GM23338 (cell line): Measurements from ENCODE around the gene PCDHGC4. TPM values are rescaled to one million over a fixed set of nuclear protein-coding genes. Genes with fewer than 3 reads are reported as not detected.

Experiments used
- ATAC-seq: fragments of 200-7000 bp; cut with Tn5 transposase; 3 replicates; pipeline ENCODE4 v1.9.1; 2020
- DNase-seq: peaks from one replicate; pipeline ENCODE4 v3.0.0-alpha.2; 2015; ENCODE audit warnings: low spot score
- H2AFZ ChIP-seq: fragments of 200-600 bp; sonication (generic); 2 replicates; pipeline ENCODE4 v1.8.0; 2016; ENCODE audit warnings: antibody characterized with exemption, mild to moderate bottlenecking, moderate library complexity
- H3F3A ChIP-seq: fragments of 200-600 bp; sonication (generic); replicated peaks from 2 replicates; pipeline ENCODE4 v1.8.0; 2017; ENCODE audit warnings: antibody characterized with exemption, mixed run types, low read depth
- H3K27ac ChIP-seq: fragments of 200-600 bp; sonication (generic); 2 replicates; pipeline ENCODE4 v1.6.1; 2016; ENCODE audit warnings: low read depth
- H3K27me3 ChIP-seq: fragments of 200-600 bp; sonication (generic); 2 replicates; pipeline ENCODE4 v1.8.0; 2016; ENCODE audit warnings: mild to moderate bottlenecking, mixed run types, moderate library complexity; ENCODE audit not compliant: insufficient read depth
- H3K36me3 ChIP-seq: fragments of 200-600 bp; sonication (generic); 2 replicates; pipeline ENCODE4 v1.8.0; 2016; ENCODE audit warnings: mild to moderate bottlenecking; ENCODE audit not compliant: insufficient read depth
- H3K4me1 ChIP-seq: fragments of 200-600 bp; sonication (generic); 2 replicates; pipeline ENCODE4 v1.8.0; 2016; ENCODE audit warnings: mild to moderate bottlenecking, moderate library complexity; ENCODE audit not compliant: insufficient read depth
- H3K4me2 ChIP-seq: fragments of 200-600 bp; sonication (generic); 2 replicates; pipeline ENCODE4 v1.7.1; 2017; ENCODE audit warnings: mixed run types
- H3K4me3 ChIP-seq: fragments of 200-600 bp; sonication (generic); 2 replicates; pipeline ENCODE4 v1.6.1; 2016; ENCODE audit warnings: mixed run types
- H3K79me2 ChIP-seq: fragments of 200-600 bp; sonication (generic); replicated peaks from 2 replicates; pipeline ENCODE4 v1.8.0; 2017; ENCODE audit warnings: mild to moderate bottlenecking; ENCODE audit not compliant: insufficient read depth
- H3K9me2 ChIP-seq: fragments of 200-600 bp; sonication (generic); 2 replicates; pipeline ENCODE4 v1.8.0; 2017; ENCODE audit not compliant: insufficient read depth
- H4K20me1 ChIP-seq: fragments of 200-600 bp; sonication (generic); replicated peaks from 2 replicates; pipeline ENCODE4 v1.8.0; 2017; ENCODE audit warnings: mild to moderate bottlenecking; ENCODE audit not compliant: insufficient read depth
- H3K27ac Mint-ChIP-seq: 2 replicates; pipeline ENCODE4 v1.8.0; 2020; ENCODE audit warnings: inconsistent platforms, mild to moderate bottlenecking, moderate library complexity, mixed read lengths
- H3K27me3 Mint-ChIP-seq: 3 replicates; pipeline ENCODE4 v1.8.0; 2022; ENCODE audit warnings: low read depth, mild to moderate bottlenecking, moderate library complexity, mixed read lengths, inconsistent platforms; ENCODE audit not compliant: insufficient read depth, poor library complexity
- H3K36me3 Mint-ChIP-seq: 3 replicates; pipeline ENCODE4 v1.8.0; 2021; ENCODE audit warnings: low read depth, mild to moderate bottlenecking, inconsistent platforms, moderate library complexity, mixed read lengths
- H3K4me1 Mint-ChIP-seq: 3 replicates; pipeline ENCODE4 v1.8.0; 2020; ENCODE audit warnings: mild to moderate bottlenecking, inconsistent platforms, mixed read lengths
- H3K4me3 Mint-ChIP-seq: 3 replicates; pipeline ENCODE4 v1.8.0; 2021; ENCODE audit warnings: moderate library complexity, mild to moderate bottlenecking, inconsistent platforms, mixed read lengths
- H3K9me3 Mint-ChIP-seq: 3 replicates; pipeline ENCODE4 v1.8.0; 2020; ENCODE audit warnings: moderate library complexity, mild to moderate bottlenecking, inconsistent platforms, mixed read lengths
- CREB1 ChIP-seq: fragments of 250-450 bp; sonication (Bioruptor Pico); IDR thresholded peaks from 2 replicates; pipeline ENCODE4 v1.5.0; 2020; ENCODE audit warnings: low read depth, mild to moderate bottlenecking, moderate library complexity
- EZH2 ChIP-seq: fragments of 200-600 bp; sonication (generic); IDR thresholded peaks from one replicate; pipeline ENCODE4 v1.8.0; 2017; ENCODE audit warnings: antibody characterized with exemption, mild to moderate bottlenecking, low read depth; ENCODE audit not compliant: unreplicated experiment
- EZH2phosphoT487 ChIP-seq: fragments of 200-600 bp; sonication (generic); IDR thresholded peaks from one replicate; pipeline ENCODE4 v1.8.1; 2018; ENCODE audit warnings: antibody characterized with exemption; ENCODE audit not compliant: unreplicated experiment
- JUNB ChIP-seq: IDR thresholded peaks from one replicate; pipeline ENCODE4 v1.6.1; 2016; ENCODE audit warnings: antibody characterized with exemption; ENCODE audit not compliant: unreplicated experiment
- NANOG ChIP-seq: IDR thresholded peaks from 2 replicates; pipeline ENCODE4 v1.6.1; 2016; ENCODE audit warnings: antibody characterized with exemption, borderline replicate concordance
- POLR2AphosphoS5 ChIP-seq: IDR thresholded peaks from 2 replicates; pipeline ENCODE4 v1.6.1; 2016; ENCODE audit warnings: antibody characterized with exemption, low read depth
- REST ChIP-seq: IDR thresholded peaks from one replicate; pipeline ENCODE4 v1.6.1; 2018; ENCODE audit warnings: antibody characterized with exemption; ENCODE audit not compliant: unreplicated experiment
- STAT1 ChIP-seq: IDR thresholded peaks from one replicate; pipeline ENCODE4 v1.6.1; 2016; ENCODE audit warnings: antibody characterized with exemption; ENCODE audit not compliant: unreplicated experiment
- ZNF114 ChIP-seq: fragments of 250-450 bp; sonication (Bioruptor Pico); IDR thresholded peaks from 2 replicates; pipeline ENCODE4 v1.5.0; 2020; ENCODE audit warnings: mild to moderate bottlenecking, moderate library complexity
- ZNF331 ChIP-seq: fragments of 250-450 bp; sonication (Bioruptor Pico); IDR thresholded peaks from 2 replicates; pipeline ENCODE4 v1.5.0; 2020; ENCODE audit warnings: low read depth, mild to moderate bottlenecking, moderate library complexity
- ZNF462 ChIP-seq: fragments of 250-450 bp; sonication (Bioruptor Pico); IDR thresholded peaks from 2 replicates; pipeline ENCODE4 v1.5.0; 2020; ENCODE audit warnings: mild to moderate bottlenecking, moderate library complexity
- polyA plus RNA-seq: library from polyadenylated mRNA; unstranded; fragments of >200 nt; fragmentation: Nextera tagmentation; extraction: Ambion mirVana; gene quantifications from 2 replicates; pipeline ENCODE4 v1.2.1, GENCODE V29; 2016
- total RNA-seq: library from RNA; depleted of rRNA; stranded (reverse); fragments of >200 nt; shearing (Covaris generic); gene quantifications from 2 replicates; pipeline ENCODE4 v1.2.3, GENCODE V29; 2014
- TF ChIP-seq, protein P1 (sequence below): IDR thresholded peaks from 2 replicates; pipeline ENCODE4 v1.6.1; 2016; ENCODE audit warnings: antibody characterized with exemption
- TF ChIP-seq, protein P2 (sequence below), 2 experiments: fragments of 200-600 bp in 1 of 2; sonication (generic) in 1 of 2; conservative IDR thresholded peaks; 2 replicates each; pipeline versions ENCODE4 v1.5.1 to v1.6.1; 2016 to 2017; ENCODE audit warnings: antibody characterized with exemption in 2 of 2, low read depth in 2 of 2, mild to moderate bottlenecking in 2 of 2, moderate library complexity in 1 of 2

The PCDHGC4 gene
- total and polyA plus RNA-seq, 2 experiments from 2014 or later, result 0.31 to 3.0 TPM

DNA sequence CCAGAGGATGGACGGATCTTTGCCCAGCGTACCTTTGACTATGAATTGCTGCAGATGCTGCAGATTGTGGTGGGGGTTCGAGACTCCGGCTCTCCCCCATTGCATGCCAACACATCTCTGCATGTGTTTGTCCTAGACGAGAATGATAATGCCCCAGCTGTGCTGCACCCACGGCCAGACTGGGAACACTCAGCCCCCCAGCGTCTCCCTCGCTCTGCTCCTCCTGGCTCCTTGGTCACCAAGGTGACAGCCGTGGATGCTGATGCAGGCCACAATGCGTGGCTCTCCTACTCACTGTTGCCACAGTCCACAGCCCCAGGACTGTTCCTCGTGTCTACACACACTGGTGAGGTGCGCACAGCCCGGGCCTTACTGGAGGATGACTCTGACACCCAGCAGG lies 5.9 kb downstream of the PCDHGC4 start:
- ATAC-seq (no peak), DNase-seq (no peak)
- TF ChIP-seq JUNB (no peak), REST (no peak), NANOG (no peak), EZH2phosphoT487 (no peak), ZNF114 (CRISPR knock-in tag) (no peak), CREB1 (CRISPR knock-in tag) (no peak), ZNF331 (CRISPR knock-in tag) (no peak), STAT1 (no peak), EZH2 (no peak), POLR2AphosphoS5 (no peak), ZNF462 (no peak)
- TF ChIP-seq, protein P1, sequence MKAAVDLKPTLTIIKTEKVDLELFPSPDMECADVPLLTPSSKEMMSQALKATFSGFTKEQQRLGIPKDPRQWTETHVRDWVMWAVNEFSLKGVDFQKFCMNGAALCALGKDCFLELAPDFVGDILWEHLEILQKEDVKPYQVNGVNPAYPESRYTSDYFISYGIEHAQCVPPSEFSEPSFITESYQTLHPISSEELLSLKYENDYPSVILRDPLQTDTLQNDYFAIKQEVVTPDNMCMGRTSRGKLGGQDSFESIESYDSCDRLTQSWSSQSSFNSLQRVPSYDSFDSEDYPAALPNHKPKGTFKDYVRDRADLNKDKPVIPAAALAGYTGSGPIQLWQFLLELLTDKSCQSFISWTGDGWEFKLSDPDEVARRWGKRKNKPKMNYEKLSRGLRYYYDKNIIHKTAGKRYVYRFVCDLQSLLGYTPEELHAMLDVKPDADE, result no peak
- TF ChIP-seq, protein P2, sequence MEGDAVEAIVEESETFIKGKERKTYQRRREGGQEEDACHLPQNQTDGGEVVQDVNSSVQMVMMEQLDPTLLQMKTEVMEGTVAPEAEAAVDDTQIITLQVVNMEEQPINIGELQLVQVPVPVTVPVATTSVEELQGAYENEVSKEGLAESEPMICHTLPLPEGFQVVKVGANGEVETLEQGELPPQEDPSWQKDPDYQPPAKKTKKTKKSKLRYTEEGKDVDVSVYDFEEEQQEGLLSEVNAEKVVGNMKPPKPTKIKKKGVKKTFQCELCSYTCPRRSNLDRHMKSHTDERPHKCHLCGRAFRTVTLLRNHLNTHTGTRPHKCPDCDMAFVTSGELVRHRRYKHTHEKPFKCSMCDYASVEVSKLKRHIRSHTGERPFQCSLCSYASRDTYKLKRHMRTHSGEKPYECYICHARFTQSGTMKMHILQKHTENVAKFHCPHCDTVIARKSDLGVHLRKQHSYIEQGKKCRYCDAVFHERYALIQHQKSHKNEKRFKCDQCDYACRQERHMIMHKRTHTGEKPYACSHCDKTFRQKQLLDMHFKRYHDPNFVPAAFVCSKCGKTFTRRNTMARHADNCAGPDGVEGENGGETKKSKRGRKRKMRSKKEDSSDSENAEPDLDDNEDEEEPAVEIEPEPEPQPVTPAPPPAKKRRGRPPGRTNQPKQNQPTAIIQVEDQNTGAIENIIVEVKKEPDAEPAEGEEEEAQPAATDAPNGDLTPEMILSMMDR (conservative IDR thresholded peaks at IDR 0.05; ENCODE audit: low read depth in 2 of 2), result no peak
- Mint-ChIP-seq H3K9me3 (no peaks in the 10 kb centered on the region), H3K4me1 (peaks cover 50% of the 10 kb centered on the region), H3K36me3 (peaks cover 17% of the 10 kb centered on the region), H3K27ac (no peak overlapping the region), H3K27me3 (peaks cover 64% of the 10 kb centered on the region), H3K4me3 (no peak overlapping the region; the same call in 2 of the 3 replicates)
- Histone ChIP-seq H3K79me2 (no peaks in the 10 kb centered on the region), H3K4me1 (peaks cover 33% of the 10 kb centered on the region), H3F3A (0 out of 2 replicates have a peak, but pooled peaks cover 10% of the 10 kb centered on the region), H3K27me3 (peaks cover 73% of the 10 kb centered on the region), H3K27ac (no peak overlapping the region), H4K20me1 (peaks cover 3% of the 10 kb centered on the region; the same call in 1 of the 2 replicates), H3K36me3 (no peaks in the 10 kb centered on the region), H2AFZ (no peak overlapping the region), H3K4me3 (peak overlapping the region; percentile 76; the same call in 1 of the 2 replicates), H3K4me2 (peak overlapping the region; percentile 93), H3K9me2 (no peaks in the 10 kb centered on the region)
